Vagina (tissue), 2 donors: Measurements from ENCODE around the gene CMTR1. TPM values are rescaled to one million over a fixed set of nuclear protein-coding genes. Genes with fewer than 3 reads are reported as not detected.
"Not testable (repeated sequence)": the region's sequence is repeated elsewhere in the genome, so short reads cannot be mapped to it uniquely, and the experiment has no call there.

Experiments used
- DNase-seq, 2 donors: peaks; one replicate each; pipeline ENCODE4 v3.0.0-alpha.2; 2017; ENCODE audit errors: extremely low spot score in 2 of 2
- H3K27ac ChIP-seq: fragments of 200-600 bp; sonication (generic); one replicate; pipeline ENCODE4 v1.5.1; 2019
- H3K27me3 ChIP-seq: fragments of 200-600 bp; sonication (generic); one replicate; pipeline ENCODE4 v1.5.1; 2019
- H3K36me3 ChIP-seq, 2 donors: fragments of 200-600 bp; sonication (generic); one replicate each; pipeline ENCODE4 v1.5.1; 2017 to 2019
- H3K4me1 ChIP-seq: fragments of 200-600 bp; sonication (generic); one replicate; pipeline ENCODE4 v1.5.1; 2019
- H3K4me3 ChIP-seq, 2 donors: fragments of 200-600 bp; sonication (generic); 1 replicate in 1 of 2; 2 replicates in 1 of 2; pipeline ENCODE4 v1.5.1; 2016 to 2019
- H3K9me3 ChIP-seq: fragments of 200-600 bp; sonication (generic); one replicate; pipeline ENCODE4 v1.5.1; 2019
- CTCF ChIP-seq, 3 experiments: fragments of 450-650 bp in 2 of 3; fragments of 200-600 bp in 1 of 3; sonication (generic) in 1 of 3; IDR thresholded peaks; one replicate each; pipeline ENCODE4 v1.5.1; 2017 to 2019; ENCODE audit warnings: antibody characterized with exemption in 3 of 3, mild to moderate bottlenecking in 2 of 3, moderate library complexity in 2 of 3
- POLR2A ChIP-seq, 2 donors: fragments of 450-650 bp; IDR thresholded peaks; one replicate each; pipeline ENCODE4 v1.6.1; 2017; ENCODE audit warnings: antibody characterized with exemption in 2 of 2, mild to moderate bottlenecking in 2 of 2, moderate library complexity in 2 of 2
- POLR2AphosphoS5 ChIP-seq, 2 donors: sonication (generic); formaldehyde crosslinking; IDR thresholded peaks; one replicate each; pipeline ENCODE4 v1.9.0; 2017; ENCODE audit warnings: antibody characterized with exemption in 2 of 2, mild to moderate bottlenecking in 2 of 2, low read depth in 1 of 2; ENCODE audit not compliant: insufficient read depth in 1 of 2
- intact Hi-C: fragments of 100-400 bp; cut with DNase I; formaldehyde crosslinking; loops from one replicate; pipeline ENCODE4 v1.15.1; 2023
- total RNA-seq: library from RNA; depleted of rRNA; stranded (reverse); fragments of >200 nt; gene quantifications from one replicate; pipeline ENCODE4 v1.2.3, GENCODE V29; 2016

CMTR1 gene
- total RNA-seq, 1 donor from 2014 or later, result 24.3 TPM

- H3K4me1 ChIP-seq, result no peaks in the 10 kb centered on the region
- intact Hi-C loops, result no loop called here
- no peak for DNase-seq
- no peak overlapping the region for H3K27ac ChIP-seq
- H3K4me3 ChIP-seq, result no peak overlapping the region
- H3K9me3 ChIP-seq, result no peaks in the 10 kb centered on the region
- TF ChIP-seq POLR2A (IDR thresholded peaks at IDR 0.05) (no peak), POLR2AphosphoS5 (IDR thresholded peaks at IDR 0.05; ENCODE audit: insufficient read depth in 1 of 2, low read depth in 1 of 2) (no peak), CTCF (IDR thresholded peaks at IDR 0.05) (no peak)
- H3K27me3 ChIP-seq, result no peaks in the 10 kb centered on the region
- H3K36me3 ChIP-seq, result peaks cover 0 to 44% of the 10 kb centered on the region in 2 donors
Observed at GRCh38 chr6:37392821-37393220, 40.2 kb upstream of the CMTR1 start.

GRCh38 chr6:37393381-37393929 is 39.6 kb upstream of the CMTR1 start:
- Histone ChIP-seq H3K36me3 (peaks cover 0 to 42% of the 10 kb centered on the region in 2 donors), H3K27ac (no peak overlapping the region), H3K9me3 (no peaks in the 10 kb centered on the region), H3K27me3 (no peaks in the 10 kb centered on the region), H3K4me1 (no peaks in the 10 kb centered on the region), H3K4me3 (no peak overlapping the region)
- DNase-seq, result no peak
- intact Hi-C loops, result no loop called here
- no peak for TF ChIP-seq CTCF (IDR thresholded peaks at IDR 0.05)
- TF ChIP-seq POLR2AphosphoS5 (IDR thresholded peaks at IDR 0.05; ENCODE audit: insufficient read depth in 1 of 2, low read depth in 1 of 2), result no peak
- TF ChIP-seq POLR2A (IDR thresholded peaks at IDR 0.05), result no peak

GRCh38 chr6:37396571-37397180 is 36.3 kb upstream of the CMTR1 start:
- TF ChIP-seq POLR2A (IDR thresholded peaks at IDR 0.05) (no peak), CTCF (IDR thresholded peaks at IDR 0.05) (no peak), POLR2AphosphoS5 (IDR thresholded peaks at IDR 0.05; ENCODE audit: insufficient read depth in 1 of 2, low read depth in 1 of 2) (no peak)
- no peak for DNase-seq
- Histone ChIP-seq H3K4me1 (no peaks in the 10 kb centered on the region), H3K4me3 (no peak overlapping the region), H3K27ac (no peak overlapping the region), H3K9me3 (no peaks in the 10 kb centered on the region), H3K36me3 (peaks cover 0 to 17% of the 10 kb centered on the region in 2 donors), H3K27me3 (no peaks in the 10 kb centered on the region)
- intact Hi-C loops, result no loop called here

- H3K4me1 ChIP-seq, result no peaks in the 10 kb centered on the region
- H3K27ac ChIP-seq, result no peak overlapping the region
- no peaks in the 10 kb centered on the region for H3K36me3 ChIP-seq
- intact Hi-C loops, result no loop called here
- no peaks in the 10 kb centered on the region for H3K9me3 ChIP-seq
- DNase-seq, result no peak
- no peak for TF ChIP-seq POLR2A (IDR thresholded peaks at IDR 0.05)
- no peak for TF ChIP-seq POLR2AphosphoS5 (IDR thresholded peaks at IDR 0.05; ENCODE audit: insufficient read depth in 1 of 2, low read depth in 1 of 2)
- TF ChIP-seq CTCF (IDR thresholded peaks at IDR 0.05), result no peak
- H3K4me3 ChIP-seq, result no peak overlapping the region
- H3K27me3 ChIP-seq, result no peaks in the 10 kb centered on the region
Observed at GRCh38 chr6:37399131-37399530, 33.9 kb upstream of the CMTR1 start.

- no peak overlapping the region for H3K27ac ChIP-seq
- no peaks in the 10 kb centered on the region for H3K9me3 ChIP-seq
- intact Hi-C loops, result no loop called here
- no peak overlapping the region for H3K4me3 ChIP-seq
- no peaks in the 10 kb centered on the region for H3K36me3 ChIP-seq
- TF ChIP-seq POLR2A (IDR thresholded peaks at IDR 0.05), result no peak
- no peak for TF ChIP-seq CTCF (IDR thresholded peaks at IDR 0.05)
- no peak for TF ChIP-seq POLR2AphosphoS5 (IDR thresholded peaks at IDR 0.05; ENCODE audit: insufficient read depth in 1 of 2, low read depth in 1 of 2)
- H3K4me1 ChIP-seq, result no peaks in the 10 kb centered on the region
- DNase-seq, result no peak
- H3K27me3 ChIP-seq, result no peaks in the 10 kb centered on the region
Observed at GRCh38 chr6:37399795-37400490, 33.1 kb upstream of the CMTR1 start.

GRCh38 chr6:37401658-37402057 is 31.4 kb upstream of the CMTR1 start:
- H3K4me1 ChIP-seq, H3K27ac ChIP-seq, H3K4me3 ChIP-seq, H3K27me3 ChIP-seq, H3K9me3 ChIP-seq, H3K36me3 ChIP-seq, intact Hi-C loops, DNase-seq: not testable (repeated sequence)
